ENCODE measurements around the gene DTD1.

DTD1 gene

GRCh38 chr20:18815194-18815942, 227.5 kb downstream of the DTD1 start:
- TF ChIP-seq CTCF (IDR thresholded peaks at IDR 0.05; ENCODE audit: low read depth, low read length), result no peak
- Histone ChIP-seq H3K27me3 (no peaks in the 10 kb centered on the region), H3K9me3 (no peaks in the 10 kb centered on the region), H3K36me3 (no peaks in the 10 kb centered on the region), H3K4me1 (no peaks in the 10 kb centered on the region), H3K4me3 (ENCODE audit: low read depth, low read length) (no peak overlapping the region)
- DNase-seq, result no peak

All from BE2C (cell line).